Measurements from ENCODE around the gene CEP41.

CEP41 gene

DNA sequence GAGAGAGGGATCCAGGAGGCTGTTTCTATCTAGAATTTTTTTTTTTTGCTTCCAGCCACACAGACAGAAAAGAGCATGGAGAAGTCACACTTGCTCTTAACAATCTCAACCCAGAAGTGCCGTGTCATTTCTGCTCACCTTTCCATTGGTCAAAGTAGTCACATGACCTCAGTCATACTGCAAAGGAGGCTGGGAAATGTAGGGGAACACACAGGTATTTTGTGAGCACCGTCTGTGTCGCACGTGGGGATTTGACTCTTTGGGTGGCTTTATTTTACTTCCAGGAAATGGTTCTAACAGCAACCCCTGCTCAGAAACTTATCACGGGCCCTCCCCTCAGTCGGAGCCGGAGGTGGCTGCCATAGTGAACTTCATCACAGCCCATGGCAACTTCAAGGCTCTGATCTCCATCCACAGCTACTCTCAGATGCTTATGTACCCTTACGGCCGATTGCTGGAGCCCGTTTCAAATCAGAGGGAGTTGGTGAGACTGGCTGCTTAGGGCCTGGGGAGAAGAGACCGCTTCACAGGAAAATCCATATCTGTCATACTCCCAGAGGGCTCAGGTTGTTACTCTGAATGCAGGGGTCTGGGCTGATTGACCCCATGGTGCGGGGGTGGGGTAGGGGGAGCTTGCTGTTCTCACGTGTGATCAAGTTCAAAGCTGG lies 73.6 kb downstream of the CEP41 start:
- Histone ChIP-seq H3K9ac (ENCODE audit: low read length) (no peak overlapping the region), H4K20me1 (ENCODE audit: insufficient read depth, low read length) (no peaks in the 10 kb centered on the region), H2AFZ (ENCODE audit: low read length) (no peak overlapping the region), H3K27me3 (replicated peaks; ENCODE audit: insufficient read depth, low read length) (no peaks in the 10 kb centered on the region), H3K36me3 (replicated peaks; ENCODE audit: insufficient read depth, low read length) (no peaks in the 10 kb centered on the region), H3K27ac (ENCODE audit: low read length) (no peak overlapping the region), H3K4me2 (ENCODE audit: low read depth, low read length) (no peak overlapping the region), H3K9me2 (replicated peaks; ENCODE audit: insufficient read depth, low read length) (no peaks in the 10 kb centered on the region), H3K79me2 (ENCODE audit: low read length) (no peaks in the 10 kb centered on the region), H3F3A (ENCODE audit: insufficient read depth, low read length) (no peaks in the 10 kb centered on the region), H3K9me3 (replicated peaks; ENCODE audit: insufficient read depth, low read length) (no peaks in the 10 kb centered on the region), H3K4me1 (ENCODE audit: low read length) (no peaks in the 10 kb centered on the region), H3K4me3 (ENCODE audit: low read length) (no peak overlapping the region)
- TF ChIP-seq EZH2 (optimal IDR thresholded peaks at IDR 0.05; ENCODE audit: low read depth, low read length) = no peak
- TF ChIP-seq EZH2phosphoT487 (IDR thresholded peaks at IDR 0.05; ENCODE audit: low read length) = no peak
- TF ChIP-seq, protein P1, sequence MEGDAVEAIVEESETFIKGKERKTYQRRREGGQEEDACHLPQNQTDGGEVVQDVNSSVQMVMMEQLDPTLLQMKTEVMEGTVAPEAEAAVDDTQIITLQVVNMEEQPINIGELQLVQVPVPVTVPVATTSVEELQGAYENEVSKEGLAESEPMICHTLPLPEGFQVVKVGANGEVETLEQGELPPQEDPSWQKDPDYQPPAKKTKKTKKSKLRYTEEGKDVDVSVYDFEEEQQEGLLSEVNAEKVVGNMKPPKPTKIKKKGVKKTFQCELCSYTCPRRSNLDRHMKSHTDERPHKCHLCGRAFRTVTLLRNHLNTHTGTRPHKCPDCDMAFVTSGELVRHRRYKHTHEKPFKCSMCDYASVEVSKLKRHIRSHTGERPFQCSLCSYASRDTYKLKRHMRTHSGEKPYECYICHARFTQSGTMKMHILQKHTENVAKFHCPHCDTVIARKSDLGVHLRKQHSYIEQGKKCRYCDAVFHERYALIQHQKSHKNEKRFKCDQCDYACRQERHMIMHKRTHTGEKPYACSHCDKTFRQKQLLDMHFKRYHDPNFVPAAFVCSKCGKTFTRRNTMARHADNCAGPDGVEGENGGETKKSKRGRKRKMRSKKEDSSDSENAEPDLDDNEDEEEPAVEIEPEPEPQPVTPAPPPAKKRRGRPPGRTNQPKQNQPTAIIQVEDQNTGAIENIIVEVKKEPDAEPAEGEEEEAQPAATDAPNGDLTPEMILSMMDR (IDR thresholded peaks at IDR 0.05; ENCODE audit: low read length) = no peak
- no peak for DNase-seq

DNA sequence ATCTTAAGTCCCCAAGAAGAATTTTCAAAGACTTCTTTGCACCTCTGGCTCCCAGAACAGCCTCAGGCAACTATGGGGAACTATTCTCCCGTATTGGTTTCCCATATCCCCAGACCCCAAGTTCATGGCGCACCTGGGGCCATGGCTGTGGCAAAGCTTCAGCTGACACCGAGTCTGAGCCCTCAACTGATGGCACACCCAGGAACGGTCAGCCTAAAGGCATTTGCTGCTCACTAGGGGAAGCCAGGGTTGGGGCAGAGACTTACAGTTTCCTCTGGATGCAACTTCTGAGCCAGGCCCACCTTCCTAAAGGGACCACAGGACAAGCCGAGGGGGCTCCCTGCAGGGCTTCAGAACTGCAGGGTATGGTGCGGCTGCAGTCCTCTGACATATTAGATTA lies 74.3 kb downstream of the CEP41 start:
- Histone ChIP-seq H4K20me1 (ENCODE audit: insufficient read depth, low read length) (no peaks in the 10 kb centered on the region), H3K79me2 (ENCODE audit: low read length) (no peaks in the 10 kb centered on the region), H3K27ac (ENCODE audit: low read length) (no peak overlapping the region), H3K4me2 (ENCODE audit: low read depth, low read length) (no peak overlapping the region), H3K27me3 (replicated peaks; ENCODE audit: insufficient read depth, low read length) (no peaks in the 10 kb centered on the region), H3K9me2 (replicated peaks; ENCODE audit: insufficient read depth, low read length) (no peaks in the 10 kb centered on the region), H3K4me3 (ENCODE audit: low read length) (no peak overlapping the region), H3K36me3 (replicated peaks; ENCODE audit: insufficient read depth, low read length) (no peaks in the 10 kb centered on the region), H3K9me3 (replicated peaks; ENCODE audit: insufficient read depth, low read length) (no peaks in the 10 kb centered on the region), H3K4me1 (ENCODE audit: low read length) (no peaks in the 10 kb centered on the region), H3F3A (ENCODE audit: insufficient read depth, low read length) (no peaks in the 10 kb centered on the region), H3K9ac (ENCODE audit: low read length) (no peak overlapping the region), H2AFZ (ENCODE audit: low read length) (no peak overlapping the region)
- no peak for DNase-seq
- TF ChIP-seq, protein P1 (IDR thresholded peaks at IDR 0.05; ENCODE audit: low read length) = no peak
- no peak for TF ChIP-seq EZH2 (optimal IDR thresholded peaks at IDR 0.05; ENCODE audit: low read depth, low read length)
- no peak for TF ChIP-seq EZH2phosphoT487 (IDR thresholded peaks at IDR 0.05; ENCODE audit: low read length)

DNA sequence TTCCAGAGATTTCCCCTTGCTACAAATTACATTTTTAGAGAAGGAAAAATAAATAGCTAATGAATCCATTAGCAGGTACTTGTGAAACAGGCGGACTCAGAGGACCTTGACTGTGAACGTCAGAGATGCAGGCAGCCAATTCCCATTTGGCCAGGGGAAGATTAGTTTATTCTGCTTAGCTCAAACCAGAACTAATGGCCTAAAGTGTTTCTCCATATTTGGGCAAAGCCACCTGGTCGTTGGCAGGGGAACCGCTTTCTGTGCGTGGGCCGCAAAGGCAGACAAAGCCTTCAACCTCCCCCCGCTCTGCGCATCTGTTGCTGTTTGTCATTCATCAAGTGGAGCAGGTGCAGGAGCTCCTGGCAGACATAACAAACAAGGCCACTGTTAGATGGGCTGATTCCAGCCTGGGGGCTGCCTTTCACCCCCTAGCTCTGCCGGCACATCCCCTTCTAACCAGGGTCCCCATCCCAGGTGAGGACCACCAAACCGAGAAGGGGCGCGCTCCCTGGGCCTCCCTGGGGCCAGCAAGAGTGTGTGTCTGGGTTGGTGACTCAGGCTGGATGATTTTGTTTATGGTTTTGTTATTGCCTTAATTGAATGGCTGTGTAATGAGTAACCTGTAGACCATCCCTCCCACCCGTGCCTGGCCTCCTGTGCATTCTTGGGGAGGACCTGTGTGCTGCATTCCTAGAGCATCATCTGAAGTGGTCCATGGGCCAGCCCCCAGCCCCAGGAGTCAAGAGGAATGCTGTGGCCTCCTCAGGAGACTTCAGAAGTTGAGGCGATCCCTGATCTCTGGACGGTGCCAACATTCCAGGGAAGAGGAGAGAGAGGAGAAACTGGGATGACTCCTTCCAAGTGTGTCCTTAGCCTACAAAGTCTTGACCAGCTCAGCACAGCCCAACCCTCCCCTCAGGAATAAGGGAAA lies 75.0 kb downstream of the CEP41 start:
- H3K27ac ChIP-seq (ENCODE audit: low read length) = no peak overlapping the region
- H3K36me3 ChIP-seq (replicated peaks; ENCODE audit: insufficient read depth, low read length) = no peaks in the 10 kb centered on the region
- TF ChIP-seq, protein P1 (IDR thresholded peaks at IDR 0.05; ENCODE audit: low read length) = no peak
- TF ChIP-seq EZH2phosphoT487 (IDR thresholded peaks at IDR 0.05; ENCODE audit: low read length) (no peak), EZH2 (optimal IDR thresholded peaks at IDR 0.05; ENCODE audit: low read depth, low read length) (no peak)
- no peak for DNase-seq
- H3K4me3 ChIP-seq (ENCODE audit: low read length) = no peak overlapping the region
- no peaks in the 10 kb centered on the region for H4K20me1 ChIP-seq (ENCODE audit: insufficient read depth, low read length)
- H3K4me1 ChIP-seq (ENCODE audit: low read length) = no peaks in the 10 kb centered on the region
- H3K27me3 ChIP-seq (replicated peaks; ENCODE audit: insufficient read depth, low read length) = no peaks in the 10 kb centered on the region
- no peaks in the 10 kb centered on the region for H3F3A ChIP-seq (ENCODE audit: insufficient read depth, low read length)
- H2AFZ ChIP-seq (ENCODE audit: low read length) = no peak overlapping the region
- no peak overlapping the region for H3K9ac ChIP-seq (ENCODE audit: low read length)
- no peaks in the 10 kb centered on the region for H3K9me3 ChIP-seq (replicated peaks; ENCODE audit: insufficient read depth, low read length)
- no peak overlapping the region for H3K4me2 ChIP-seq (ENCODE audit: low read depth, low read length)
- H3K79me2 ChIP-seq (ENCODE audit: low read length) = no peaks in the 10 kb centered on the region
- H3K9me2 ChIP-seq (replicated peaks; ENCODE audit: insufficient read depth, low read length) = no peaks in the 10 kb centered on the region
